Glomerular visceral epithelial cell (primary cell): Measurements from ENCODE around the gene HS1BP3.
A peak's percentile ranks its signal among the peaks of the same experiment; 100 is the strongest.

Experiments
- DNase-seq: peaks from one replicate; pipeline ENCODE4 v3.0.0-alpha.2; 2016; ENCODE audit errors: extremely low spot score

HS1BP3 gene

GRCh38 chr2:20629581-20630171 is 21.2 kb downstream of the HS1BP3 start:
- no peak for DNase-seq

GRCh38 chr2:20629181-20629580 is 21.7 kb downstream of the HS1BP3 start:
- no peak for DNase-seq

- no peak for DNase-seq
Measured at GRCh38 chr2:20627712-20628380, 23.1 kb downstream of the HS1BP3 start.

GRCh38 chr2:20626698-20627513 is 24.0 kb downstream of the HS1BP3 start:
- DNase-seq: peak; percentile 89

GRCh38 chr2:20626392-20626697 is 24.6 kb downstream of the HS1BP3 start:
- no peak for DNase-seq

GRCh38 chr2:20625491-20626391 is 25.2 kb downstream of the HS1BP3 start:
- peak; percentile 83 for DNase-seq

GRCh38 chr2:20624884-20625485 is 25.9 kb downstream of the HS1BP3 start:
- DNase-seq: no peak

GRCh38 chr2:20624156-20624883 is 26.6 kb downstream of the HS1BP3 start:
- DNase-seq: no peak

- DNase-seq: no peak
Measured at GRCh38 chr2:20623741-20624155, 27.1 kb downstream of the HS1BP3 start.

GRCh38 chr2:20623241-20623640 is 27.7 kb downstream of the HS1BP3 start:
- DNase-seq: no peak

- DNase-seq: no peak
Measured at GRCh38 chr2:20622731-20623130, 28.2 kb downstream of the HS1BP3 start.

GRCh38 chr2:20622296-20622686 is 28.6 kb downstream of the HS1BP3 start:
- no peak for DNase-seq

- no peak for DNase-seq
Measured at GRCh38 chr2:20621366-20622295, 29.3 kb downstream of the HS1BP3 start.

GRCh38 chr2:20620696-20621365 is 30.1 kb downstream of the HS1BP3 start:
- DNase-seq: no peak

GRCh38 chr2:20620271-20620681 is 30.6 kb downstream of the HS1BP3 start:
- DNase-seq: no peak

- DNase-seq: no peak
Measured at GRCh38 chr2:20619624-20620024, 31.3 kb downstream of the HS1BP3 start.

GRCh38 chr2:20618886-20619521 is 31.9 kb downstream of the HS1BP3 start:
- DNase-seq: no peak

GRCh38 chr2:20618468-20618885 is 32.4 kb downstream of the HS1BP3 start:
- DNase-seq: no peak
